Left lung (tissue), 10 donors: ENCODE data around the gene TH. TPM values are rescaled to one million over a fixed set of nuclear protein-coding genes. Genes with fewer than 3 reads are reported as not detected.

Source experiments
- ATAC-seq: fragments of 200-7000 bp; cut with Tn5 transposase; one replicate; pipeline ENCODE4 v1.9.1; 2020; ENCODE audit warnings: moderate library complexity
- DNase-seq, 4 donors: peaks; one replicate each; pipeline ENCODE4 v3.0.0-alpha.2; 2013 to 2020
- H3K27ac ChIP-seq, 2 donors: fragments of 200-600 bp; sonication (generic) in 1 of 2; one replicate each; pipeline versions ENCODE4 v1.5.0 to v1.8.0; 2020 to 2021
- H3K27me3 ChIP-seq, 2 donors: fragments of 200-600 bp; sonication (generic) in 1 of 2; one replicate each; pipeline versions ENCODE4 v1.5.0 to v1.8.0; 2020 to 2021
- H3K36me3 ChIP-seq, 2 donors: fragments of 200-600 bp; sonication (generic) in 1 of 2; one replicate each; pipeline versions ENCODE4 v1.5.0 to v1.8.0; 2020 to 2021
- H3K4me1 ChIP-seq, 2 donors: fragments of 200-600 bp; one replicate each; pipeline ENCODE4 v1.8.0; 2021
- H3K4me3 ChIP-seq, 2 donors: fragments of 200-600 bp; sonication (generic) in 1 of 2; one replicate each; pipeline versions ENCODE4 v1.5.0 to v1.8.0; 2020 to 2021; ENCODE audit warnings: mild to moderate bottlenecking in 1 of 2
- H3K9me3 ChIP-seq, 2 donors: fragments of 200-600 bp; sonication (generic) in 1 of 2; one replicate each; pipeline versions ENCODE4 v1.5.0 to v1.8.0; 2020 to 2021
- intact Hi-C, 2 donors: fragments of 100-400 bp; cut with DNase I; formaldehyde crosslinking; loops; one replicate each; pipeline versions ENCODE4 v1.11.2 to v1.14.2; 2022
- polyA plus RNA-seq, 6 donors: library from polyadenylated mRNA; unstranded; fragments of 120-200 nt; gene quantifications; one replicate each; pipeline ENCODE4 v1.2.1, GENCODE V29; 2013; ENCODE audit not compliant: insufficient read length in 6 of 6
- total RNA-seq, 2 donors: library from RNA; stranded (reverse); fragmentation: NEBNext Ultra II Directional; extraction: Animal tissue kit (Norgen Biotek cat#: 25700); gene quantifications; one replicate each; pipeline ENCODE4 v1.2.1, GENCODE V29; 2021
- TF ChIP-seq, protein P1 (sequence below), 2 donors: fragments of 200-600 bp; sonication (generic) in 1 of 2; IDR thresholded peaks; one replicate each; pipeline versions ENCODE4 v1.5.0 to v1.8.0; 2021; ENCODE audit warnings: antibody characterized with exemption in 2 of 2
- donor health status: DM: no; HTN: yes; CAD: no.
- donor health status: DM: no; HTN: no; CAD: no.

TH gene
- total and polyA plus RNA-seq, 8 donors: 0.18 to 1.4 (median 0.55) TPM

DNA sequence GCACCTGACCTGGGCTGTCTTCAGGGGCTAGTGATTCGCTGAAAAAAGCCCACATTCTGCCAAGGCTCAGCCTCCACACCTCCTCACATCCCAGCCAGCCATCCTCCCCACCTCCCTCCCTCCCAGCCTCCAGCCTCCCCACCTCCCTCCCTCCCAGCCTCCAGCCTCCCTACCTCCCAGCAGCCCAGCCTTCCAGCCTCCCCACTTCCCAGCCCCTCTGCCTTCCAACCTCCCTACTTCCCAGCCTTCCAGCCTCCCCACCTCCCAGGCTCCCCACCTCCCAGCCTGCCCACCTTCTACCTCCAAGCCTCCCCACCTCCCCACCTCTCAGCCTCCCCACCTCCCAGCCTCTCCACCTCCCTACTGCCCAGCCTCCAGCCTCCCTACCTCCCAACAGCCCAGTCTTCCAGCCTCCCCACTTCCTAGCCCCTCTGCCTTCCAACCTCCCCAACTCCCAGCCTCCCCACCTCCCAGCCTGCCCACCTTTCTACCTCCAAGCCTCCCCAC is 33.7 kb upstream of the TH start:
- no peaks in the 10 kb centered on the region for H3K27me3 ChIP-seq
- TF ChIP-seq, protein P1, sequence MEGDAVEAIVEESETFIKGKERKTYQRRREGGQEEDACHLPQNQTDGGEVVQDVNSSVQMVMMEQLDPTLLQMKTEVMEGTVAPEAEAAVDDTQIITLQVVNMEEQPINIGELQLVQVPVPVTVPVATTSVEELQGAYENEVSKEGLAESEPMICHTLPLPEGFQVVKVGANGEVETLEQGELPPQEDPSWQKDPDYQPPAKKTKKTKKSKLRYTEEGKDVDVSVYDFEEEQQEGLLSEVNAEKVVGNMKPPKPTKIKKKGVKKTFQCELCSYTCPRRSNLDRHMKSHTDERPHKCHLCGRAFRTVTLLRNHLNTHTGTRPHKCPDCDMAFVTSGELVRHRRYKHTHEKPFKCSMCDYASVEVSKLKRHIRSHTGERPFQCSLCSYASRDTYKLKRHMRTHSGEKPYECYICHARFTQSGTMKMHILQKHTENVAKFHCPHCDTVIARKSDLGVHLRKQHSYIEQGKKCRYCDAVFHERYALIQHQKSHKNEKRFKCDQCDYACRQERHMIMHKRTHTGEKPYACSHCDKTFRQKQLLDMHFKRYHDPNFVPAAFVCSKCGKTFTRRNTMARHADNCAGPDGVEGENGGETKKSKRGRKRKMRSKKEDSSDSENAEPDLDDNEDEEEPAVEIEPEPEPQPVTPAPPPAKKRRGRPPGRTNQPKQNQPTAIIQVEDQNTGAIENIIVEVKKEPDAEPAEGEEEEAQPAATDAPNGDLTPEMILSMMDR (IDR thresholded peaks at IDR 0.05): no peak
- peaks cover 0 to 5% of the 10 kb centered on the region in 2 donors for H3K9me3 ChIP-seq
- no peak overlapping the region for H3K4me3 ChIP-seq
- DNase-seq: peak in 1 of 4 donors; percentile 28
- intact Hi-C loops: no loop called here
- no peaks in the 10 kb centered on the region for H3K4me1 ChIP-seq
- ATAC-seq: no peak
- H3K27ac ChIP-seq: no peak overlapping the region
- H3K36me3 ChIP-seq: no peaks in the 10 kb centered on the region

DNA sequence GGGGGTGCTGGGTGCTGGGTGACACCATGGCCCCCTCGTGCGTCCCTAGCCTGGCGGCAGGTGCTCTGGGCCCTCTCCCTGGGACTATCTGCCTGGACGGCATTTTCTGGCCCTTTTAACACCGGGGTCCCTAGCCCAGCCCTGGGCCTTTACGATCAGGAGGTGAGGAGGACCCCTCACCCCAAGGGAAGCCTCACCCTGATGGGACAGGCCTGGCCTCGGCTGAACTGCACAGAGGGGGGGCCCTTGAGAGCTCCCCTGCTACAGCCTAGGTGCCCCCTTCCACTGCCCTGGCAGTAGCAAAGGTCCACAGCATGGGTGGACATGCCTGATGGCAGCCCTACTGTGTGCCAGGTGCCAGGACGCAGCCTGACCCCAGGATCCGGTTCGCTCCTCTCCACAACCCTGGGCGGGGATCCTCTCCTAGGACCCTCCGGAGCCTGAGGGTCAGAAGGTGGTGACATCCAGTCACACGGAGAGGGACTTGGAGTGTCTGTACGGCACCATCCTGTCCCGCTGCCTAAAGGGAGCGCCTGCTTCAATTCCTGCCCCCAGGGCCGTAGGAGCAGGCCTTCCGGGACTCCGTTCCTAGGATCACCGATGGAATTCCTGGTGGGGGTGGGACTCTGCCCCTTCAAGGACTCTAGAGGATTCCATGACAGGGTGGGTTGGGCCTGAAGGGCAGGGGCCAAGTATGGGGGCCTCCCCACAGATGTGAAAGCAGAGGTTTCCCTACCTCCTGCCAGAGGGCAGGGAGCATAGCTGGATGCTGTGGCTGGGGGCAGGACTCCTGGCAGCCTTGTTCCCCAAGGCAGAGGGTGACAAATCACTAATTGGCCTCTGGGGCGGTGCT is 33.0 kb upstream of the TH start:
- peaks cover 0 to 5% of the 10 kb centered on the region in 2 donors for H3K9me3 ChIP-seq
- ATAC-seq (no peak), DNase-seq (peak in 1 of 4 donors; percentile 59)
- H3K27ac ChIP-seq: no peak overlapping the region
- intact Hi-C loops: no loop called here
- no peaks in the 10 kb centered on the region for H3K27me3 ChIP-seq
- no peaks in the 10 kb centered on the region for H3K36me3 ChIP-seq
- TF ChIP-seq, protein P1 (IDR thresholded peaks at IDR 0.05): no peak
- H3K4me3 ChIP-seq: no peak overlapping the region
- H3K4me1 ChIP-seq: no peaks in the 10 kb centered on the region

DNA sequence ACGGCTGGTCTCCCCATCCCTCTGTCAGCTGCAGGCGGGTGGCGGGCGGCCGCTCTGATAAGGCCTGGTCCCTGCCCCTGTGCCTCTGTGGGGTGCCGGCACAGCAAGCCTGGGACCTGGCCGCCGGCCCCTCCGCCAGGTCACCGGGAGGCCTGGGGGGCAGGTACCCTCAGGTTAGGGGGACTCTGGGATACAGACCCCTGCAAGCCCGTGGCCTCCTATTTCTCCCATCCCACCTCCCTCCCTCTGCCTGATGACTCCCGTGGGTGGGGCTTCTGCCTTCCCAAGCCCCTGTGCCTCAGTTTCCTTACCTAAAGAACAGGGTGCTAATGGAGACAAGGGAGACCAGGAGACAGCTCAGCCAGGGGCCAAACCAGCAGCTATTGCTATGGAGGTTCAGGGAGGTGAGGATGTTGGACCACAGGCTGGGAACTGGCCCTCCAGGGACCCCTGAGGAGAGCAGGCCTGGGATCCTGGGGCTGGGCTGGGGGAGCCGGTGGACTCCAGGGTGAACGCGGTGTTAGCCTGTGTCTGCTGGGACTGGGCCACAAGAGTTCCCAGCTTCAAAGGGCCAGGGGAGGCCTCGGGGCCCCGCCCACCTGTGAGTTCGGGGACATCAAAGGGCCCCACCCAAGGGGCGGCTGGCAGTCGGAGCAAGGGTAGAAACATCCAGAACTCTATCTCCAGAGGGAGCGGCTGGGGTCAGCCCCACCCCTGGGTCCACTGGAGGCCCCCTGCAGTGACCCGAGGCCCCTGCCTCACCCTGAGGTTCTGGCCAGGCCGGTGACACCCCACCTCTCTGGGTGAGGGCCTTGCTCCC is 32.0 kb upstream of the TH start:
- H3K36me3 ChIP-seq: no peaks in the 10 kb centered on the region
- H3K4me3 ChIP-seq: no peak overlapping the region
- no peaks in the 10 kb centered on the region for H3K4me1 ChIP-seq
- no peak for ATAC-seq
- H3K27me3 ChIP-seq: no peaks in the 10 kb centered on the region
- TF ChIP-seq, protein P1 (IDR thresholded peaks at IDR 0.05): no peak
- H3K9me3 ChIP-seq: peaks cover 0 to 5% of the 10 kb centered on the region in 2 donors
- DNase-seq: peak in 1 of 4 donors; percentile 81
- no peak overlapping the region for H3K27ac ChIP-seq
- intact Hi-C loops: no loop called here

DNA sequence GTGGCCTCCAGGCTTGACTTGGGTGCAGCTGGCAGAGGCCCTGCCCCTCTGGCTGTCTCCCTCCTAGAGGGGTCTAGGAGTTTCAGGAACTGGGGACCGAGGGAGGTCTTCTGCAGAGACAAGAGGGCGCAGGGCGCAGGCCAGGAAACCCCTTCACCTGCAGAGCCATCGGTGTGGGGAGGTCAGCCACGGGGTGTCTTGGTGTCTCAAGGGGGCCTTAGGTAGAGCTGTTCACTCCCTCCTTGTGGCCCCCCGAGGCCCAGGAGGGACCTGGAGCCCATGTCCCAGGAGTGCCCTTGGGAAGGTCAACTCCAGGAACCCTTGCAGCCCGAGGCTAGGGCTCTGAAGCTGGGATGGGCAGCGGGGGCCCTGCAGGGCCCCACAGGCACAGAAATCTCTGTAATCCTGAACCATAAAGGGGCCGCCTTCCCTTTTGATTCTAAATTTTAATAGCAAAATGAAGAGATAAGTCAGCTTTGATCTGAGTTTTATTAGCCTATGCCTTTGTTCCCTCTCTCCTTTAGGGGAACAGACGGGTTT is 31.4 kb upstream of the TH start:
- H3K4me3 ChIP-seq: no peak overlapping the region
- H3K36me3 ChIP-seq: no peaks in the 10 kb centered on the region
- DNase-seq (peak in 1 of 4 donors; percentile 49), ATAC-seq (no peak)
- H3K27me3 ChIP-seq: no peaks in the 10 kb centered on the region
- peaks cover 0 to 5% of the 10 kb centered on the region in 2 donors for H3K9me3 ChIP-seq
- H3K4me1 ChIP-seq: no peaks in the 10 kb centered on the region
- TF ChIP-seq, protein P1 (IDR thresholded peaks at IDR 0.05): no peak
- no peak overlapping the region for H3K27ac ChIP-seq
- intact Hi-C loops: no loop called here
